Mesothelial cell of epicardium (in vitro differentiated cells): Measurements from ENCODE around the gene TP53AIP1. TPM values are rescaled to one million over a fixed set of nuclear protein-coding genes. Genes with fewer than 3 reads are reported as not detected.
A peak's percentile ranks its signal among the peaks of the same experiment; 100 is the strongest.

Source experiments
- DNase-seq, 2 experiments: peaks; one replicate each; pipeline ENCODE4 v3.0.0; 2021; ENCODE audit warnings: low spot score in 2 of 2; ENCODE audit not compliant: unreplicated experiment in 2 of 2
- H3K27ac Mint-ChIP-seq: 2 replicates; pipeline ENCODE4 v1.8.0; 2021; ENCODE audit warnings: mixed read lengths
- H3K27me3 Mint-ChIP-seq: 2 replicates; pipeline ENCODE4 v1.8.0; 2021; ENCODE audit warnings: low read depth, mixed read lengths
- H3K36me3 Mint-ChIP-seq: 2 replicates; pipeline ENCODE4 v1.8.0; 2021; ENCODE audit warnings: mixed read lengths
- H3K4me1 Mint-ChIP-seq: 2 replicates; pipeline ENCODE4 v1.8.0; 2021; ENCODE audit warnings: mixed read lengths
- H3K4me3 Mint-ChIP-seq: 2 replicates; pipeline ENCODE4 v1.8.0; 2021; ENCODE audit warnings: mild to moderate bottlenecking, moderate library complexity, mixed read lengths
- H3K9me3 Mint-ChIP-seq: 2 replicates; pipeline ENCODE4 v1.8.0; 2021; ENCODE audit warnings: mixed read lengths
- CTCF ChIP-seq: fragments of 200-600 bp; sonication (generic); IDR thresholded peaks from one replicate; pipeline ENCODE4 v1.5.0; 2021; ENCODE audit warnings: antibody characterized with exemption; ENCODE audit not compliant: unreplicated experiment
- total RNA-seq: library from RNA; stranded (reverse); gene quantifications from 3 replicates; pipeline ENCODE4 v1.2.1, GENCODE V29; 2021

The TP53AIP1 gene
- total RNA-seq, 1 donor from 2014 or later: 0.45 TPM

- Mint-ChIP-seq H3K4me3 (peak overlapping the region; percentile 74), H3K27ac (no peak overlapping the region), H3K4me1 (peaks cover 30% of the 10 kb centered on the region), H3K27me3 (peaks cover 49% of the 10 kb centered on the region), H3K36me3 (no peaks in the 10 kb centered on the region), H3K9me3 (no peaks in the 10 kb centered on the region)
- TF ChIP-seq CTCF: no peak
- no peak for DNase-seq
These were observed 52.9 kb downstream of the TP53AIP1 start for GRCh38 chr11:128889657-128890213.

- Mint-ChIP-seq H3K36me3 (no peaks in the 10 kb centered on the region), H3K27me3 (peaks cover 61% of the 10 kb centered on the region), H3K4me3 (no peak overlapping the region), H3K4me1 (peaks cover 26% of the 10 kb centered on the region), H3K27ac (no peak overlapping the region), H3K9me3 (no peaks in the 10 kb centered on the region)
- DNase-seq: no peak
- TF ChIP-seq CTCF: no peak
These were observed 54.4 kb downstream of the TP53AIP1 start for GRCh38 chr11:128888034-128888985.

- H3K4me1 Mint-ChIP-seq: peaks cover 17% of the 10 kb centered on the region
- no peaks in the 10 kb centered on the region for H3K9me3 Mint-ChIP-seq
- H3K4me3 Mint-ChIP-seq: no peak overlapping the region
- TF ChIP-seq CTCF: no peak
- H3K36me3 Mint-ChIP-seq: no peaks in the 10 kb centered on the region
- no peak for DNase-seq
- peaks cover 67% of the 10 kb centered on the region for H3K27me3 Mint-ChIP-seq
- no peak overlapping the region for H3K27ac Mint-ChIP-seq
These were observed 56.1 kb downstream of the TP53AIP1 start for GRCh38 chr11:128886406-128887124.

Other genes starting within 250 kb of the TP53AIP1 start
- 4.5 to 5.8 TPM (median 5.3 TPM) in 3 replicates for gene FLI1, start 248.8 kb downstream of the TP53AIP1 start, total RNA-seq
- not detected in 3 replicates for gene KCNJ1, start 75.6 kb downstream of the TP53AIP1 start, total RNA-seq
- gene KCNJ5, start 51.5 kb downstream of the TP53AIP1 start, total RNA-seq: 0.09 to 0.23 TPM (median 0.11 TPM) in 3 replicates
- 39.3 to 41.9 TPM (median 41.4 TPM) in 3 replicates for gene ARHGAP32, start 249.5 kb upstream of the TP53AIP1 start, total RNA-seq